Measurements from ENCODE around the gene INCA1. TPM values are rescaled to one million over a fixed set of nuclear protein-coding genes. Genes with fewer than 3 reads are reported as not detected.

Gene INCA1
- total RNA-seq, 1 experiment from 2014 or later: 1.3 TPM

DNA sequence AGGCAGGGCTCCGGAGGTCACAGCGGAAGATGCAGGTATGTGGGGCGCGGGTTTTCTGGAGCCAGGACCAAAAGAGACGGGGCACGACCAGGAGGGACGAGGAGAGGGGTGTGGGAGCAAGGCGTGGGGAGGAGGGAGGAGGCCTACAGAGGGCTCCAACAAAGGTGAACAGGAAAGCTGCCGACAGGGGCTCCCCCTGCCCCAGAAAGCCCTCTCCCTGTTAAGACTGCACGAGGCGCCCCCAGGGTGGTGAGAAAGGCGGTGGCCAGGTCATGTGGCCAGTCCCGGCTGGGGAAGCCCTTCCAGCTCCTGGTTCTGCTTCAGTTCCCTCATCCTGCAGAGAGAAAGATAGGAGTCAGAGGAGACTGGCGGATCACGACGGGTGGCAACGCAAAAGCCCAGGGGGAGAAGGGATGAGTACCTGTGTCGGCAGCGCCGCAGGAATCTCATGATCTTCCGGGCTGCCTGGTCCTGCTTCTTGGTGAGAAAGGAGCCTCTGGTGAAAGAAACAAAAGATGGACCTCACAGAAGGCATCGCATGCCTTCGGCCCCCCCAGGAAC lies 28.8 kb downstream of the INCA1 start:
- peaks cover 2% of the 10 kb centered on the region; the same call in 1 of the 2 replicates for H3K79me2 ChIP-seq (ENCODE audit: insufficient read depth, low read length)
- Mint-ChIP-seq H3K27ac (peak overlapping the region in 1 of 3 experiments; percentile 23; a peak in 2 of 7 replicates), H3K9me3 (peaks cover 5 to 21% of the 10 kb centered on the region in 2 experiments; a peak in 4 of 5 replicates)

More for the DNA sequence above, 28.8 kb downstream of the INCA1 start:
- no peak overlapping the region for H2BK5ac ChIP-seq (ENCODE audit: insufficient read length, low read length)
- H3K4me2 ChIP-seq (ENCODE audit: insufficient read depth, insufficient read length, low read length): peak overlapping the region; percentile 77
- no peak overlapping the region for H2BK20ac ChIP-seq (ENCODE audit: low read depth, low read length, poor library complexity, severe bottlenecking)
- Mint-ChIP-seq H3K4me1 (peaks cover 33 to 35% of the 10 kb centered on the region in 2 experiments), H3K36me3 (ENCODE audit: insufficient read depth in 1 of 3, low read depth in 3 of 3) (peaks cover 33 to 45% (median 44%) of the 10 kb centered on the region in 3 experiments), H3K4me3 (no peak overlapping the region), H3K27me3 (ENCODE audit: low read depth) (peaks cover 9% of the 10 kb centered on the region)
- peaks cover 2% of the 10 kb centered on the region for H3K79me1 ChIP-seq (ENCODE audit: insufficient read depth, low read depth, low read length, poor library complexity, severe bottlenecking)
- H3K9ac ChIP-seq (ENCODE audit: extremely low read depth, insufficient read length, low read length): peak overlapping the region; percentile 69
- H3K23me2 ChIP-seq (ENCODE audit: insufficient read length, low read depth, low read length, poor library complexity, severe bottlenecking): peaks cover 23% of the 10 kb centered on the region
- H2AFZ ChIP-seq (ENCODE audit: low read length): no peak overlapping the region
- no peak overlapping the region for H3T11ph ChIP-seq (ENCODE audit: low read length)
- no peak overlapping the region for H4K91ac ChIP-seq (ENCODE audit: insufficient read length, low read depth, low read length)
- no peak for DNase-seq
- no peaks in the 10 kb centered on the region for H4K20me1 ChIP-seq (ENCODE audit: control insufficient read depth, insufficient read depth, insufficient read length)
- TF ChIP-seq, protein P1, sequence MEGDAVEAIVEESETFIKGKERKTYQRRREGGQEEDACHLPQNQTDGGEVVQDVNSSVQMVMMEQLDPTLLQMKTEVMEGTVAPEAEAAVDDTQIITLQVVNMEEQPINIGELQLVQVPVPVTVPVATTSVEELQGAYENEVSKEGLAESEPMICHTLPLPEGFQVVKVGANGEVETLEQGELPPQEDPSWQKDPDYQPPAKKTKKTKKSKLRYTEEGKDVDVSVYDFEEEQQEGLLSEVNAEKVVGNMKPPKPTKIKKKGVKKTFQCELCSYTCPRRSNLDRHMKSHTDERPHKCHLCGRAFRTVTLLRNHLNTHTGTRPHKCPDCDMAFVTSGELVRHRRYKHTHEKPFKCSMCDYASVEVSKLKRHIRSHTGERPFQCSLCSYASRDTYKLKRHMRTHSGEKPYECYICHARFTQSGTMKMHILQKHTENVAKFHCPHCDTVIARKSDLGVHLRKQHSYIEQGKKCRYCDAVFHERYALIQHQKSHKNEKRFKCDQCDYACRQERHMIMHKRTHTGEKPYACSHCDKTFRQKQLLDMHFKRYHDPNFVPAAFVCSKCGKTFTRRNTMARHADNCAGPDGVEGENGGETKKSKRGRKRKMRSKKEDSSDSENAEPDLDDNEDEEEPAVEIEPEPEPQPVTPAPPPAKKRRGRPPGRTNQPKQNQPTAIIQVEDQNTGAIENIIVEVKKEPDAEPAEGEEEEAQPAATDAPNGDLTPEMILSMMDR (conservative IDR thresholded peaks at IDR 0.05): no peak
- no peak overlapping the region for H3K4ac ChIP-seq (ENCODE audit: low read depth, low read length)
- H2BK15ac ChIP-seq (ENCODE audit: low read depth, low read length): no peak overlapping the region
- H3K27ac ChIP-seq (ENCODE audit: insufficient read length, low read depth, low read length): no peak overlapping the region
- no peaks in the 10 kb centered on the region for H3K9me3 ChIP-seq (ENCODE audit: control insufficient read depth, low read depth, low read length)
- H3K56ac ChIP-seq (ENCODE audit: insufficient read length, low read depth, low read length): no peak overlapping the region
- no peak overlapping the region for H2BK12ac ChIP-seq (ENCODE audit: insufficient read length, low read depth, low read length)
- H2BK120ac ChIP-seq (ENCODE audit: low read depth, low read length, poor library complexity, severe bottlenecking): no peak overlapping the region
- H2AK5ac ChIP-seq (ENCODE audit: insufficient read length, low read length): no peak overlapping the region
- peaks cover 10% of the 10 kb centered on the region; the same call in 1 of the 2 replicates for H3K4me1 ChIP-seq (ENCODE audit: insufficient read depth, low read length)
- H3K18ac ChIP-seq (ENCODE audit: insufficient read length, low read depth, low read length): peak overlapping the region; percentile 77
- no peaks in the 10 kb centered on the region for H3K27me3 ChIP-seq (ENCODE audit: insufficient read depth, low read length)
- no CpG with 5 or more reads among the region's 23 CpGs for WGBS (ENCODE audit: extremely low coverage, insufficient read length, low lambda C conversion rate)
- no peak overlapping the region for H3K23ac ChIP-seq (ENCODE audit: insufficient read length, low read depth, low read length)
- no peak overlapping the region for H4K5ac ChIP-seq (ENCODE audit: insufficient read length, low read depth, low read length)
- no peak overlapping the region for H4K8ac ChIP-seq (replicated peaks; ENCODE audit: insufficient read length, low read depth, low read length)
- peak overlapping the region; percentile 94; the same call in 1 of the 2 replicates for H3K14ac ChIP-seq (ENCODE audit: insufficient read depth, low read length)

Data from H9 (cell line).